Osteoblast (primary cell): ENCODE measurements around the gene TMC1. TPM values are rescaled to one million over a fixed set of nuclear protein-coding genes. Genes with fewer than 3 reads are reported as not detected.

ENCODE experiments used
- DNase-seq: peaks from one replicate; pipeline ENCODE4 v3.0.0; 2011; ENCODE audit warnings: low spot score, mixed read lengths; ENCODE audit not compliant: insufficient read length; ENCODE audit errors: missing footprints
- H2AFZ ChIP-seq: 2 replicates; pipeline ENCODE4 v1.6.0; 2011; ENCODE audit warnings: mild to moderate bottlenecking, low read length
- H3K27ac ChIP-seq: 2 replicates; pipeline ENCODE4 v1.5.1; 2011; ENCODE audit warnings: mild to moderate bottlenecking, low read depth, low read length, moderate library complexity
- H3K27me3 ChIP-seq: 2 replicates; pipeline ENCODE4 v1.6.0; 2012; ENCODE audit warnings: mild to moderate bottlenecking, control low read depth, inconsistent platforms, low read length, moderate library complexity; ENCODE audit not compliant: insufficient read depth
- H3K36me3 ChIP-seq: 2 replicates; pipeline ENCODE4 v1.5.1; 2011; ENCODE audit warnings: mild to moderate bottlenecking, low read length, control low read depth, moderate library complexity; ENCODE audit not compliant: insufficient read depth
- H3K4me1 ChIP-seq: 2 replicates; pipeline ENCODE4 v1.5.1; 2011; ENCODE audit warnings: mild to moderate bottlenecking, low read length, control low read depth, moderate library complexity; ENCODE audit not compliant: insufficient read depth
- H3K4me2 ChIP-seq: 2 replicates; pipeline ENCODE4 v1.6.0; 2011; ENCODE audit warnings: mild to moderate bottlenecking, low read length; ENCODE audit not compliant: insufficient read depth
- H3K4me3 ChIP-seq: fragments of 200-600 bp; sonication (generic); 3 replicates; pipeline ENCODE4 v1.5.1; 2012; ENCODE audit warnings: mild to moderate bottlenecking, low read length, inconsistent platforms; ENCODE audit not compliant: insufficient read depth
- H3K79me2 ChIP-seq: 2 replicates; pipeline ENCODE4 v1.6.0; 2012; ENCODE audit warnings: mild to moderate bottlenecking, low read length, control low read depth, inconsistent platforms; ENCODE audit not compliant: insufficient read depth
- H3K9me3 ChIP-seq: 2 replicates; pipeline ENCODE4 v1.5.1; 2011; ENCODE audit warnings: low read depth, low read length, control low read depth
- H4K20me1 ChIP-seq: 2 replicates; pipeline ENCODE4 v1.6.0; 2012; ENCODE audit warnings: mild to moderate bottlenecking, low read length, control low read depth; ENCODE audit not compliant: insufficient read depth
- CTCF ChIP-seq: IDR thresholded peaks from 2 replicates; pipeline ENCODE4 v1.5.1; 2011; ENCODE audit warnings: mild to moderate bottlenecking, low read depth, low read length, moderate library complexity; ENCODE audit errors: extremely low read depth
- total RNA-seq: library from RNA; depleted of rRNA; stranded (reverse); fragments of >200 nt; gene quantifications from 2 replicates; pipeline ENCODE4 v1.2.3, GENCODE V29; 2012

The TMC1 gene
- total RNA-seq, 1 donor, result under 0.01 TPM

- peak; percentile 29 for DNase-seq
- H4K20me1 ChIP-seq, result no peaks in the 10 kb centered on the region
These were observed 75.2 kb downstream of the TMC1 start for GRCh38 chr9:72596451-72597180.

GRCh38 chr9:72597181-72597517 is 75.7 kb downstream of the TMC1 start:
- no peak for TF ChIP-seq CTCF
- peaks cover 17% of the 10 kb centered on the region for H3K4me1 ChIP-seq
- H4K20me1 ChIP-seq, result no peaks in the 10 kb centered on the region
- no peak for DNase-seq
- H2AFZ ChIP-seq, result no peak overlapping the region
- no peaks in the 10 kb centered on the region for H3K36me3 ChIP-seq
- no peaks in the 10 kb centered on the region for H3K27me3 ChIP-seq
- no peaks in the 10 kb centered on the region for H3K9me3 ChIP-seq
- no peak overlapping the region for H3K27ac ChIP-seq
- no peaks in the 10 kb centered on the region for H3K79me2 ChIP-seq
- H3K4me2 ChIP-seq, result no peak overlapping the region
- no peak overlapping the region for H3K4me3 ChIP-seq

More at GRCh38 chr9:72596451-72597180, 75.2 kb downstream of the TMC1 start:
- Histone ChIP-seq H3K36me3 (no peaks in the 10 kb centered on the region), H3K9me3 (no peaks in the 10 kb centered on the region), H3K27me3 (no peaks in the 10 kb centered on the region), H2AFZ (no peak overlapping the region), H3K27ac (no peak overlapping the region), H3K4me2 (no peak overlapping the region), H3K4me3 (no peak overlapping the region), H3K79me2 (no peaks in the 10 kb centered on the region), H3K4me1 (peaks cover 15% of the 10 kb centered on the region)
- TF ChIP-seq CTCF, result no peak

- H4K20me1 ChIP-seq, result no peaks in the 10 kb centered on the region
- H3K27ac ChIP-seq, result no peak overlapping the region
- peaks cover 19% of the 10 kb centered on the region for H3K4me1 ChIP-seq
- H3K9me3 ChIP-seq, result no peaks in the 10 kb centered on the region
- no peak for DNase-seq
- H3K4me3 ChIP-seq, result no peak overlapping the region
- H2AFZ ChIP-seq, result no peak overlapping the region
- H3K79me2 ChIP-seq, result no peaks in the 10 kb centered on the region
- H3K4me2 ChIP-seq, result no peak overlapping the region
- H3K27me3 ChIP-seq, result no peaks in the 10 kb centered on the region
- no peak for TF ChIP-seq CTCF
- no peaks in the 10 kb centered on the region for H3K36me3 ChIP-seq
These were observed 76.2 kb downstream of the TMC1 start for GRCh38 chr9:72597601-72598000.

GRCh38 chr9:72598639-72599038 is 77.2 kb downstream of the TMC1 start:
- Histone ChIP-seq H2AFZ (no peak overlapping the region), H3K4me1 (peaks cover 28% of the 10 kb centered on the region), H3K4me2 (no peak overlapping the region), H3K79me2 (no peaks in the 10 kb centered on the region), H3K36me3 (no peaks in the 10 kb centered on the region), H3K9me3 (no peaks in the 10 kb centered on the region), H3K27ac (no peak overlapping the region), H3K4me3 (no peak overlapping the region), H4K20me1 (no peaks in the 10 kb centered on the region), H3K27me3 (no peaks in the 10 kb centered on the region)
- TF ChIP-seq CTCF, result no peak
- DNase-seq, result no peak
